Liver (tissue), 9 donors: ENCODE data around the gene DNM2. TPM values are rescaled to one million over a fixed set of nuclear protein-coding genes. Genes with fewer than 3 reads are reported as not detected.

Experiments used
- DNase-seq: peaks from one replicate; pipeline ENCODE4 v3.0.0-alpha.2; 2017; ENCODE audit warnings: low spot score
- H3K27ac ChIP-seq, 2 donors: one replicate each; pipeline ENCODE4 v1.7.0; 2013; ENCODE audit warnings: inconsistent platforms in 2 of 2, low read length in 2 of 2, control low read depth in 1 of 2, low read depth in 1 of 2, mild to moderate bottlenecking in 1 of 2
- H3K27me3 ChIP-seq, 4 donors: one replicate each; pipeline versions ENCODE4 v1.6.1 to v1.7.0; 2013; ENCODE audit warnings: low read length in 3 of 4, inconsistent platforms in 1 of 4, mild to moderate bottlenecking in 1 of 4, moderate library complexity in 1 of 4; ENCODE audit not compliant: control insufficient read depth in 4 of 4, insufficient read depth in 4 of 4
- H3K36me3 ChIP-seq, 4 donors: one replicate each; pipeline versions ENCODE4 v1.6.1 to v1.7.0; 2013; ENCODE audit warnings: low read length in 3 of 4, mild to moderate bottlenecking in 3 of 4, low read depth in 1 of 4, moderate library complexity in 1 of 4; ENCODE audit not compliant: control insufficient read depth in 4 of 4, insufficient read depth in 3 of 4
- H3K4me1 ChIP-seq, 4 donors: one replicate each; pipeline versions ENCODE4 v1.6.1 to v1.7.0; 2013; ENCODE audit warnings: low read length in 3 of 4, mild to moderate bottlenecking in 3 of 4, moderate library complexity in 1 of 4; ENCODE audit not compliant: control insufficient read depth in 4 of 4, insufficient read depth in 4 of 4
- H3K4me3 ChIP-seq, 3 donors: one replicate each; pipeline versions ENCODE4 v1.6.1 to v1.7.0; 2013; ENCODE audit warnings: low read length in 3 of 3, control low read depth in 1 of 3, low read depth in 1 of 3, mild to moderate bottlenecking in 1 of 3
- H3K9ac ChIP-seq, 2 donors: one replicate each; pipeline ENCODE4 v1.7.0; 2013; ENCODE audit warnings: low read length in 2 of 2, mild to moderate bottlenecking in 2 of 2, moderate library complexity in 2 of 2, control low read depth in 1 of 2, low read depth in 1 of 2
- H3K9me3 ChIP-seq, 4 donors: one replicate each; pipeline versions ENCODE4 v1.6.1 to v1.7.0; 2013; ENCODE audit warnings: low read length in 3 of 4; ENCODE audit not compliant: control insufficient read depth in 4 of 4
- EGR1 ChIP-seq, 2 donors: IDR thresholded peaks; 2 replicates each; pipeline ENCODE4 v1.6.1; 2016 to 2018; ENCODE audit warnings: antibody characterized with exemption in 2 of 2, low read depth in 2 of 2
- FOXA2 ChIP-seq: IDR thresholded peaks from 2 replicates; pipeline ENCODE4 v1.6.1; 2016; ENCODE audit warnings: antibody characterized with exemption
- GABPA ChIP-seq, 2 donors: IDR thresholded peaks in 1 of 2; conservative IDR thresholded peaks in 1 of 2; 2 replicates each; pipeline ENCODE4 v1.6.1; 2016; ENCODE audit warnings: antibody characterized with exemption in 2 of 2, mild to moderate bottlenecking in 1 of 2, moderate library complexity in 1 of 2
- HNF4A ChIP-seq, 2 donors: conservative IDR thresholded peaks; 2 replicates each; pipeline ENCODE4 v1.6.1; 2016; ENCODE audit warnings: antibody characterized with exemption in 2 of 2, mild to moderate bottlenecking in 2 of 2
- HNF4G ChIP-seq: IDR thresholded peaks from 2 replicates; pipeline ENCODE4 v1.6.1; 2016; ENCODE audit warnings: antibody characterized with exemption
- JUND ChIP-seq, 2 donors: IDR thresholded peaks; 2 replicates each; pipeline ENCODE4 v1.6.1; 2016; ENCODE audit warnings: antibody characterized with exemption in 2 of 2
- NR2F2 ChIP-seq: IDR thresholded peaks from 2 replicates; pipeline ENCODE4 v1.6.1; 2016; ENCODE audit warnings: antibody characterized with exemption
- RAD21 ChIP-seq, 2 donors: IDR thresholded peaks; 2 replicates each; pipeline ENCODE4 v1.6.1; 2016; ENCODE audit warnings: antibody characterized with exemption in 2 of 2, mild to moderate bottlenecking in 2 of 2
- RXRA ChIP-seq, 2 donors: IDR thresholded peaks; 2 replicates each; pipeline ENCODE4 v1.6.1; 2017 to 2018; ENCODE audit warnings: antibody characterized with exemption in 2 of 2, mild to moderate bottlenecking in 1 of 2
- SP1 ChIP-seq: IDR thresholded peaks from 2 replicates; pipeline ENCODE4 v1.6.1; 2018; ENCODE audit warnings: antibody characterized with exemption, mild to moderate bottlenecking
- YY1 ChIP-seq: IDR thresholded peaks from 2 replicates; pipeline ENCODE4 v1.6.1; 2016; ENCODE audit warnings: antibody characterized with exemption, mild to moderate bottlenecking
- whole genome bisulfite sequencing: extraction: QIAGEN DNeasy Blood & Tissue Kit; methylation state at CpG from one replicate; pipeline ENCODE4 v1.1.7; 2013; 5-methylcytosine and 5-hydroxymethylcytosine counted together
- polyA plus RNA-seq, 2 donors: library from polyadenylated mRNA; stranded (reverse) in 1 of 2; unstranded in 1 of 2; fragments of 200-250 nt in 1 of 2; fragments of >200 nt in 1 of 2; fragmentation: Nextera tagmentation in 1 of 2; extraction: Ambion mirVana in 1 of 2; gene quantifications; one replicate each; pipeline versions ENCODE4 v1.2.1 to v1.2.3, GENCODE V29; 2013 to 2015
- total RNA-seq, 2 donors: library from RNA; depleted of rRNA; stranded (reverse); fragments of >200 nt; gene quantifications; one replicate each; pipeline ENCODE4 v1.2.3, GENCODE V29; 2014
- TF ChIP-seq, protein P1 (sequence below): IDR thresholded peaks from 2 replicates; pipeline ENCODE4 v1.6.1; 2016; ENCODE audit warnings: antibody characterized with exemption, mild to moderate bottlenecking
- TF ChIP-seq, protein P2 (sequence below): IDR thresholded peaks from 2 replicates; pipeline ENCODE4 v1.6.1; 2016; ENCODE audit warnings: antibody characterized with exemption
- TF ChIP-seq, protein P3 (sequence below): fragments of 150-350 bp; IDR thresholded peaks from 2 replicates; pipeline ENCODE4 v1.5.1; 2017; ENCODE audit warnings: improper control_type of control experiment, low read depth, low read length; ENCODE audit not compliant: missing input control
- TF ChIP-seq, protein P4 (sequence below): IDR thresholded peaks from 2 replicates; pipeline ENCODE4 v1.6.1; 2016; ENCODE audit warnings: antibody characterized with exemption
- donor health status: healthy.
- donor health status: healthy.
- donor health status: healthy.
- donor health status: healthy.
- donor health status: healthy.

Gene DNM2
- total and polyA plus RNA-seq, 4 donors = 23.1 to 95.1 (median 59.1) TPM

DNA sequence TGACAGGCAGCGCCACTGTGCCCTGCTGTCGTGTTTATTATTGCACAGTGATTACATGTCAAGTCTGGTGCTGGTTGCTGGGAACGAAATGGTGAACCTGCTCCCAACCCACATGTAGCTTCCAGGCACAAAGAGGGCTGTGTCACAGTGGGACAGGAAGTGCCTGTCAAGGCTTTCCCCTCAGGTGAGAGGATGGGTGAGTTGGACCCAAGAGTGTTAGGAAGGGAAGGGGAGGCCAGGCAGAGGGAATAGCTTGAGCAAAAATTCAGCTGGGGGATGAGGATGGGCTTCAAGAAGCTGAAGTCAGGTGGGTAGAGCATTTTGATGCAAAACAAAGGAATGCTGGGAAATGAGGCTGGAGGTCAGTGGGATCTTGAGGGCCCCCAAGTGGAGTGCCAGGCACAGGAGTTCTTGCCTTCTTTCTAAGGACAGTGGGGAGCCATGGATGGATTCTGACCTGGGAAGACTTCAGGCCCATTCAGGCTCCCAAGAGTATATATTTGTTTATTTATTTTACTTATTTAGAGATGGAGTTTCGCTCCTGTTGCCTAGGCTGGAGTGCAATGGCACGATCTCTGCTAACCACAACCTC lies 25.1 kb upstream of the DNM2 start:
- Histone ChIP-seq H3K36me3 (peaks cover 6 to 40% (median 15%) of the 10 kb centered on the region in 4 donors), H3K27me3 (no peaks in the 10 kb centered on the region), H3K27ac (no peak overlapping the region), H3K9ac (no peak overlapping the region), H3K4me3 (no peak overlapping the region), H3K4me1 (peaks cover 6 to 10% (median 7%) of the 10 kb centered on the region in 4 donors), H3K9me3 (no peaks in the 10 kb centered on the region)
- DNase-seq = no peak
- WGBS = 92% methylated on average over 5 of the region's 5 CpGs
- TF ChIP-seq RXRA (IDR thresholded peaks at IDR 0.05) = no peak
- no peak for TF ChIP-seq EGR1 (IDR thresholded peaks at IDR 0.05; ENCODE audit: low read depth in 2 of 2)
- TF ChIP-seq, protein P1, sequence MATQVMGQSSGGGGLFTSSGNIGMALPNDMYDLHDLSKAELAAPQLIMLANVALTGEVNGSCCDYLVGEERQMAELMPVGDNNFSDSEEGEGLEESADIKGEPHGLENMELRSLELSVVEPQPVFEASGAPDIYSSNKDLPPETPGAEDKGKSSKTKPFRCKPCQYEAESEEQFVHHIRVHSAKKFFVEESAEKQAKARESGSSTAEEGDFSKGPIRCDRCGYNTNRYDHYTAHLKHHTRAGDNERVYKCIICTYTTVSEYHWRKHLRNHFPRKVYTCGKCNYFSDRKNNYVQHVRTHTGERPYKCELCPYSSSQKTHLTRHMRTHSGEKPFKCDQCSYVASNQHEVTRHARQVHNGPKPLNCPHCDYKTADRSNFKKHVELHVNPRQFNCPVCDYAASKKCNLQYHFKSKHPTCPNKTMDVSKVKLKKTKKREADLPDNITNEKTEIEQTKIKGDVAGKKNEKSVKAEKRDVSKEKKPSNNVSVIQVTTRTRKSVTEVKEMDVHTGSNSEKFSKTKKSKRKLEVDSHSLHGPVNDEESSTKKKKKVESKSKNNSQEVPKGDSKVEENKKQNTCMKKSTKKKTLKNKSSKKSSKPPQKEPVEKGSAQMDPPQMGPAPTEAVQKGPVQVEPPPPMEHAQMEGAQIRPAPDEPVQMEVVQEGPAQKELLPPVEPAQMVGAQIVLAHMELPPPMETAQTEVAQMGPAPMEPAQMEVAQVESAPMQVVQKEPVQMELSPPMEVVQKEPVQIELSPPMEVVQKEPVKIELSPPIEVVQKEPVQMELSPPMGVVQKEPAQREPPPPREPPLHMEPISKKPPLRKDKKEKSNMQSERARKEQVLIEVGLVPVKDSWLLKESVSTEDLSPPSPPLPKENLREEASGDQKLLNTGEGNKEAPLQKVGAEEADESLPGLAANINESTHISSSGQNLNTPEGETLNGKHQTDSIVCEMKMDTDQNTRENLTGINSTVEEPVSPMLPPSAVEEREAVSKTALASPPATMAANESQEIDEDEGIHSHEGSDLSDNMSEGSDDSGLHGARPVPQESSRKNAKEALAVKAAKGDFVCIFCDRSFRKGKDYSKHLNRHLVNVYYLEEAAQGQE = no peak
- TF ChIP-seq JUND (IDR thresholded peaks at IDR 0.05) = no peak
- TF ChIP-seq GABPA (IDR thresholded peaks at IDR 0.05 in 1 of 2, conservative IDR thresholded peaks at IDR 0.05 in 1 of 2) = no peak
- TF ChIP-seq, protein P2, sequence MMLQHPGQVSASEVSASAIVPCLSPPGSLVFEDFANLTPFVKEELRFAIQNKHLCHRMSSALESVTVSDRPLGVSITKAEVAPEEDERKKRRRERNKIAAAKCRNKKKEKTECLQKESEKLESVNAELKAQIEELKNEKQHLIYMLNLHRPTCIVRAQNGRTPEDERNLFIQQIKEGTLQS = no peak
- TF ChIP-seq SP1 = no peak
- TF ChIP-seq RAD21 (IDR thresholded peaks at IDR 0.05) = no peak
- TF ChIP-seq HNF4A (conservative IDR thresholded peaks at IDR 0.05) = no peak
- no peak for TF ChIP-seq FOXA2

DNA sequence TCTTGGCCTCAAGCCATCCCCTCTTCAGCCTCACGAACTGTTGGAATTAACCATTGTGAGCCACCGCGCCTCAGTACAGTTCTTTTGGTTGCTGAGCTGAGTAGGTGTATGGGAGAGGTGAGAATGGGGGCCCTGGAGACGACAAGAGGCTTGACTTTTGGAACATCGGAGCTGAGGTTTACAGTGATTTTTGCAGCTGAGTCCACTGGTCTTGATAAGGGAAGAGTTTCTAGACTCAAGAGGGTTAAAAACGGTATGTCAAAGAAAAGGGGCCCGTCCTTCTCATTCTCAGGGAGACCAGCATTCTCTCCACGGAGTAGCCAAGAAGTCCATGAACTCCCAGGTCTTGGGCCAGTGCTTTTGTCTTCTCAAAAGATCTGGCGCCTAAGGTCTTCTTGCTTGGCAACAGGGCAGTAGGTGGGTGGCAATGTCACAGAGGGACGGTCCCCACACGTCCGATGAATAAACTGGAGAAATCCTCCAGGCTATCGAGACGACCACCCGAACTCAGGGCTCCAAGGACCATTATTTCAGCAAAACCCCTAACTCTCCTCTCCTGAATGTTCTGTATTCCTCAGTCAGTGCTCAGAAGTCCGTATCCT lies 23.1 kb upstream of the DNM2 start:
- Histone ChIP-seq H3K9me3 (no peaks in the 10 kb centered on the region), H3K27me3 (no peaks in the 10 kb centered on the region), H3K27ac (no peak overlapping the region), H3K4me3 (no peak overlapping the region), H3K36me3 (peaks cover 1 to 20% (median 6%) of the 10 kb centered on the region in 4 donors), H3K9ac (no peak overlapping the region), H3K4me1 (peaks cover 6 to 10% (median 7%) of the 10 kb centered on the region in 4 donors)
- 39% methylated on average over 16 of the region's 16 CpGs for WGBS
- DNase-seq = no peak
- no peak for TF ChIP-seq EGR1 (IDR thresholded peaks at IDR 0.05; ENCODE audit: low read depth in 2 of 2)
- TF ChIP-seq HNF4G = no peak
- TF ChIP-seq, protein P3, sequence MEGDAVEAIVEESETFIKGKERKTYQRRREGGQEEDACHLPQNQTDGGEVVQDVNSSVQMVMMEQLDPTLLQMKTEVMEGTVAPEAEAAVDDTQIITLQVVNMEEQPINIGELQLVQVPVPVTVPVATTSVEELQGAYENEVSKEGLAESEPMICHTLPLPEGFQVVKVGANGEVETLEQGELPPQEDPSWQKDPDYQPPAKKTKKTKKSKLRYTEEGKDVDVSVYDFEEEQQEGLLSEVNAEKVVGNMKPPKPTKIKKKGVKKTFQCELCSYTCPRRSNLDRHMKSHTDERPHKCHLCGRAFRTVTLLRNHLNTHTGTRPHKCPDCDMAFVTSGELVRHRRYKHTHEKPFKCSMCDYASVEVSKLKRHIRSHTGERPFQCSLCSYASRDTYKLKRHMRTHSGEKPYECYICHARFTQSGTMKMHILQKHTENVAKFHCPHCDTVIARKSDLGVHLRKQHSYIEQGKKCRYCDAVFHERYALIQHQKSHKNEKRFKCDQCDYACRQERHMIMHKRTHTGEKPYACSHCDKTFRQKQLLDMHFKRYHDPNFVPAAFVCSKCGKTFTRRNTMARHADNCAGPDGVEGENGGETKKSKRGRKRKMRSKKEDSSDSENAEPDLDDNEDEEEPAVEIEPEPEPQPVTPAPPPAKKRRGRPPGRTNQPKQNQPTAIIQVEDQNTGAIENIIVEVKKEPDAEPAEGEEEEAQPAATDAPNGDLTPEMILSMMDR = no peak
- no peak for TF ChIP-seq SP1
- no peak for TF ChIP-seq HNF4A (conservative IDR thresholded peaks at IDR 0.05)
- TF ChIP-seq RAD21 (IDR thresholded peaks at IDR 0.05) = no peak
- no peak for TF ChIP-seq YY1
- TF ChIP-seq NR2F2 = no peak
- no peak for TF ChIP-seq JUND (IDR thresholded peaks at IDR 0.05)
- TF ChIP-seq FOXA2 = no peak
- TF ChIP-seq, protein P4, sequence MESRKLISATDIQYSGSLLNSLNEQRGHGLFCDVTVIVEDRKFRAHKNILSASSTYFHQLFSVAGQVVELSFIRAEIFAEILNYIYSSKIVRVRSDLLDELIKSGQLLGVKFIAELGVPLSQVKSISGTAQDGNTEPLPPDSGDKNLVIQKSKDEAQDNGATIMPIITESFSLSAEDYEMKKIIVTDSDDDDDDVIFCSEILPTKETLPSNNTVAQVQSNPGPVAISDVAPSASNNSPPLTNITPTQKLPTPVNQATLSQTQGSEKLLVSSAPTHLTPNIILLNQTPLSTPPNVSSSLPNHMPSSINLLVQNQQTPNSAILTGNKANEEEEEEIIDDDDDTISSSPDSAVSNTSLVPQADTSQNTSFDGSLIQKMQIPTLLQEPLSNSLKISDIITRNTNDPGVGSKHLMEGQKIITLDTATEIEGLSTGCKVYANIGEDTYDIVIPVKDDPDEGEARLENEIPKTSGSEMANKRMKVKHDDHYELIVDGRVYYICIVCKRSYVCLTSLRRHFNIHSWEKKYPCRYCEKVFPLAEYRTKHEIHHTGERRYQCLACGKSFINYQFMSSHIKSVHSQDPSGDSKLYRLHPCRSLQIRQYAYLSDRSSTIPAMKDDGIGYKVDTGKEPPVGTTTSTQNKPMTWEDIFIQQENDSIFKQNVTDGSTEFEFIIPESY = no peak
- no peak for TF ChIP-seq GABPA (IDR thresholded peaks at IDR 0.05 in 1 of 2, conservative IDR thresholded peaks at IDR 0.05 in 1 of 2)
